Neuronal stem cell (in vitro differentiated cells): ENCODE measurements around the gene GON7.

Source experiments
- DNase-seq: peaks from one replicate; pipeline ENCODE4 v3.0.0-alpha.2; 2013; ENCODE audit warnings: low spot score
- H2AFZ ChIP-seq: one replicate; pipeline ENCODE4 v1.6.1; 2013; ENCODE audit warnings: mild to moderate bottlenecking, low read length, inconsistent platforms
- H2AK5ac ChIP-seq: 2 replicates; pipeline ENCODE4 v1.6.1; 2013; ENCODE audit warnings: low read depth, mild to moderate bottlenecking, inconsistent platforms, low read length, moderate library complexity, mixed read lengths
- H2BK120ac ChIP-seq: 2 replicates; pipeline ENCODE4 v1.6.1; 2013; ENCODE audit warnings: low read depth, mild to moderate bottlenecking, inconsistent platforms, low read length, moderate library complexity, mixed read lengths
- H2BK12ac ChIP-seq: one replicate; pipeline ENCODE4 v1.6.1; 2013; ENCODE audit warnings: low read length, inconsistent platforms
- H2BK15ac ChIP-seq: 2 replicates; pipeline ENCODE4 v1.6.1; 2013; ENCODE audit warnings: mild to moderate bottlenecking, low read length, inconsistent platforms, mixed read lengths
- H2BK5ac ChIP-seq: one replicate; pipeline ENCODE4 v1.6.1; 2013; ENCODE audit warnings: inconsistent platforms, mild to moderate bottlenecking, low read length, moderate library complexity
- H3K14ac ChIP-seq: one replicate; pipeline ENCODE4 v1.6.1; 2013; ENCODE audit warnings: low read length, inconsistent platforms
- H3K18ac ChIP-seq: 2 replicates; pipeline ENCODE4 v1.6.1; 2013; ENCODE audit warnings: low read length, inconsistent platforms
- H3K23ac ChIP-seq: 2 replicates; pipeline ENCODE4 v1.6.1; 2013; ENCODE audit warnings: low read depth, mild to moderate bottlenecking, mixed read lengths, low read length, inconsistent platforms; ENCODE audit not compliant: poor library complexity
- H3K27ac ChIP-seq: replicated peaks from 3 replicates; pipeline ENCODE4 v1.5.1; 2013; ENCODE audit warnings: low read length, inconsistent platforms
- H3K27me3 ChIP-seq, 3 experiments: 2 replicates each; pipeline ENCODE4 v1.6.1; 2013; ENCODE audit warnings: low read length in 3 of 3, mild to moderate bottlenecking in 2 of 3, inconsistent platforms in 1 of 3, low read depth in 1 of 3, mixed read lengths in 1 of 3, moderate library complexity in 1 of 3; ENCODE audit not compliant: control insufficient read depth in 3 of 3, insufficient read depth in 3 of 3
- H3K36me3 ChIP-seq, 2 donors: replicated peaks in 1 of 2; 2 replicates each; pipeline ENCODE4 v1.6.1; 2013; ENCODE audit warnings: low read length in 2 of 2; ENCODE audit not compliant: control insufficient read depth in 2 of 2, insufficient read depth in 2 of 2
- H3K4ac ChIP-seq: 2 replicates; pipeline ENCODE4 v1.6.1; 2013; ENCODE audit warnings: inconsistent platforms, mild to moderate bottlenecking, low read length, moderate library complexity
- H3K4me1 ChIP-seq, 2 donors: 1 replicate in 1 of 2; 2 replicates in 1 of 2; pipeline ENCODE4 v1.6.1; 2013; ENCODE audit warnings: low read length in 2 of 2, low read depth in 1 of 2; ENCODE audit not compliant: control insufficient read depth in 2 of 2, insufficient read depth in 1 of 2
- H3K4me2 ChIP-seq: one replicate; pipeline ENCODE4 v1.6.1; 2013; ENCODE audit warnings: mild to moderate bottlenecking, low read length, inconsistent platforms; ENCODE audit not compliant: insufficient read depth, poor library complexity, severe bottlenecking
- H3K4me3 ChIP-seq, 2 donors: 2 replicates each; pipeline ENCODE4 v1.5.1; 2013; ENCODE audit warnings: low read length in 2 of 2, mild to moderate bottlenecking in 2 of 2, inconsistent platforms in 1 of 2, moderate library complexity in 1 of 2
- H3K79me1 ChIP-seq: one replicate; pipeline ENCODE4 v1.6.1; 2013; ENCODE audit warnings: low read depth, mild to moderate bottlenecking, inconsistent platforms, low read length, moderate library complexity
- H3K9ac ChIP-seq: one replicate; pipeline ENCODE4 v1.6.1; 2013; ENCODE audit warnings: mild to moderate bottlenecking, low read depth, low read length, inconsistent platforms; ENCODE audit not compliant: poor library complexity
- H3K9me3 ChIP-seq, 2 donors: replicated peaks in 1 of 2; 2 replicates each; pipeline versions ENCODE3 to v1.6.1; 2013; ENCODE audit warnings: low read length in 2 of 2, mild to moderate bottlenecking in 2 of 2, inconsistent platforms in 1 of 2, low read depth in 1 of 2, mixed read lengths in 1 of 2, moderate library complexity in 1 of 2; ENCODE audit not compliant: control insufficient read depth in 2 of 2, insufficient read depth in 1 of 2
- H4K8ac ChIP-seq: one replicate; pipeline ENCODE4 v1.6.1; 2013; ENCODE audit warnings: low read depth, mild to moderate bottlenecking, inconsistent platforms, low read length, moderate library complexity
- H4K91ac ChIP-seq: one replicate; pipeline ENCODE4 v1.6.1; 2013; ENCODE audit warnings: low read length, low read depth, mild to moderate bottlenecking, inconsistent platforms; ENCODE audit not compliant: poor library complexity
- WGBS, 2 donors: extraction: QIAGEN DNeasy Blood & Tissue Kit; methylation state at CpG; one replicate each; pipeline ENCODE4 v1.1.7; 2013; ENCODE audit warnings: missing lambda C conversion rate in 2 of 2, mixed read lengths in 1 of 2; ENCODE audit not compliant: insufficient read length in 2 of 2, insufficient replicate concordance in 1 of 2; ENCODE audit errors: extremely low coverage in 2 of 2; 5-methylcytosine and 5-hydroxymethylcytosine counted together

GON7 gene

GRCh38 chr14:93232159-93232558 is 25.3 kb upstream of the GON7 start:
- H3K9me3 ChIP-seq, result peaks cover 0 to 5% of the 10 kb centered on the region in 2 donors
- no peak overlapping the region for H3K9ac ChIP-seq
- peaks cover 8 to 19% of the 10 kb centered on the region in 2 donors for H3K36me3 ChIP-seq
- no peaks in the 10 kb centered on the region for H3K79me1 ChIP-seq
- H3K27ac ChIP-seq, result no peak overlapping the region
- no peak overlapping the region for H2BK120ac ChIP-seq
- H3K18ac ChIP-seq, result peak overlapping the region; percentile 39
- H4K8ac ChIP-seq, result no peak overlapping the region
- H2AFZ ChIP-seq, result peak overlapping the region; percentile 48
- H2AK5ac ChIP-seq, result no peak overlapping the region
- H2BK5ac ChIP-seq, result no peak overlapping the region
- H3K27me3 ChIP-seq, result no peaks in the 10 kb centered on the region
- no peak overlapping the region for H3K4ac ChIP-seq
- no peak overlapping the region for H3K14ac ChIP-seq
- no peak for DNase-seq
- no peak overlapping the region for H3K4me3 ChIP-seq
- H3K4me2 ChIP-seq, result no peak overlapping the region
- no peak overlapping the region for H2BK15ac ChIP-seq
- H2BK12ac ChIP-seq, result no peak overlapping the region
- H4K91ac ChIP-seq, result no peak overlapping the region
- H3K4me1 ChIP-seq, result peaks cover 0 to 2% of the 10 kb centered on the region in 2 donors
- no CpG with 5 or more reads among the region's 17 CpGs for WGBS, 2 donors
- no peak overlapping the region for H3K23ac ChIP-seq

- DNase-seq, result no peak
- Histone ChIP-seq H3K27ac (no peak overlapping the region), H2BK15ac (no peak overlapping the region), H2BK5ac (no peak overlapping the region), H2AK5ac (peak overlapping the region; percentile 23), H3K79me1 (no peaks in the 10 kb centered on the region), H4K91ac (no peak overlapping the region), H3K36me3 (peaks cover 10 to 25% of the 10 kb centered on the region in 2 donors), H4K8ac (no peak overlapping the region), H2BK120ac (no peak overlapping the region), H3K4me1 (peaks cover 0 to 2% of the 10 kb centered on the region in 2 donors), H2BK12ac (no peak overlapping the region), H3K4me2 (no peak overlapping the region), H3K9ac (no peak overlapping the region), H3K14ac (no peak overlapping the region), H3K27me3 (no peaks in the 10 kb centered on the region), H3K9me3 (peaks cover 0 to 5% of the 10 kb centered on the region in 2 donors), H3K23ac (peak overlapping the region; percentile 13), H3K4me3 (no peak overlapping the region), H2AFZ (peak overlapping the region; percentile 29), H3K4ac (no peak overlapping the region), H3K18ac (peak overlapping the region; percentile 39)
- no CpG with 5 or more reads among the region's 39 CpGs for WGBS, 2 donors
These were observed 24.5 kb upstream of the GON7 start for GRCh38 chr14:93231129-93231979.

GRCh38 chr14:93230539-93230938 is 23.7 kb upstream of the GON7 start:
- Histone ChIP-seq H2BK5ac (no peak overlapping the region), H3K4me1 (peaks cover 0 to 2% of the 10 kb centered on the region in 2 donors), H3K36me3 (peaks cover 10 to 33% of the 10 kb centered on the region in 2 donors), H3K23ac (peak overlapping the region; percentile 13), H2BK15ac (peak overlapping the region; percentile 12), H3K9ac (no peak overlapping the region), H4K8ac (no peak overlapping the region), H4K91ac (no peak overlapping the region), H3K4me2 (no peak overlapping the region), H3K79me1 (no peaks in the 10 kb centered on the region), H3K27me3 (no peaks in the 10 kb centered on the region), H3K18ac (no peak overlapping the region), H3K9me3 (peaks cover 0 to 5% of the 10 kb centered on the region in 2 donors), H2AK5ac (peak overlapping the region; percentile 23), H3K4me3 (peak overlapping the region in 1 of 2 donors; percentile 27), H2AFZ (no peak overlapping the region), H3K14ac (no peak overlapping the region), H2BK120ac (no peak overlapping the region), H2BK12ac (no peak overlapping the region), H3K27ac (no peak overlapping the region), H3K4ac (no peak overlapping the region)
- WGBS, 2 donors, result no CpG with 5 or more reads among the region's 16 CpGs
- no peak for DNase-seq

- H2BK12ac ChIP-seq, result no peak overlapping the region
- no peaks in the 10 kb centered on the region for H3K27me3 ChIP-seq
- H3K9me3 ChIP-seq, result peaks cover 0 to 5% of the 10 kb centered on the region in 2 donors
- no peak overlapping the region for H4K8ac ChIP-seq
- H3K79me1 ChIP-seq, result no peaks in the 10 kb centered on the region
- no peak overlapping the region for H3K18ac ChIP-seq
- H3K4ac ChIP-seq, result no peak overlapping the region
- H3K4me3 ChIP-seq, result no peak overlapping the region
- no peak overlapping the region for H2BK15ac ChIP-seq
- no peak overlapping the region for H4K91ac ChIP-seq
- WGBS, 2 donors, result no CpG with 5 or more reads among the region's 8 CpGs
- no peak overlapping the region for H2AFZ ChIP-seq
- no peak overlapping the region for H2BK5ac ChIP-seq
- H3K14ac ChIP-seq, result no peak overlapping the region
- no peak for DNase-seq
- no peak overlapping the region for H2BK120ac ChIP-seq
- peaks cover 14 to 53% of the 10 kb centered on the region in 2 donors for H3K36me3 ChIP-seq
- H3K23ac ChIP-seq, result no peak overlapping the region
- H3K4me2 ChIP-seq, result no peak overlapping the region
- no peak overlapping the region for H3K27ac ChIP-seq
- no peaks in the 10 kb centered on the region for H3K4me1 ChIP-seq
- no peak overlapping the region for H2AK5ac ChIP-seq
- H3K9ac ChIP-seq, result no peak overlapping the region
These were observed 21.7 kb upstream of the GON7 start for GRCh38 chr14:93228550-93228949.
